Calu3 (cell line): ENCODE measurements around the gene TUBA3D. TPM values are rescaled to one million over a fixed set of nuclear protein-coding genes. Genes with fewer than 3 reads are reported as not detected.
"Not testable (repeated sequence)": the region's sequence is repeated elsewhere in the genome, so short reads cannot be mapped to it uniquely, and the experiment has no call there.

ENCODE experiments used
- BruUV-seq: library from RNA; stranded (reverse); fragments of 400-500 nt; replicated peaks from 2 replicates; lab custom pipeline; 2021; lab: Mats Ljungman, UMichigan
- CTCF ChIA-PET: fragments of 300-600 bp; sonication (Branson Sonifier 250); formaldehyde crosslinking; loops from one replicate; lab custom pipeline; 2022; ENCODE audit warnings: antibody characterized with exemption; lab: Charles Lee
- DNase-seq: peaks from one replicate; pipeline ENCODE4 v3.0.0; 2022
- H3K27ac Mint-ChIP-seq: one replicate; pipeline ENCODE4 v1.8.0; 2022; ENCODE audit warnings: mixed read lengths; ENCODE audit not compliant: unreplicated experiment
- H3K27me3 Mint-ChIP-seq: one replicate; pipeline ENCODE4 v1.8.0; 2022; ENCODE audit warnings: mixed read lengths; ENCODE audit not compliant: unreplicated experiment
- H3K36me3 Mint-ChIP-seq: one replicate; pipeline ENCODE4 v1.8.0; 2022; ENCODE audit warnings: mild to moderate bottlenecking, moderate library complexity, mixed read lengths; ENCODE audit not compliant: insufficient read depth, unreplicated experiment
- H3K4me1 Mint-ChIP-seq: one replicate; pipeline ENCODE4 v1.8.0; 2022; ENCODE audit warnings: mild to moderate bottlenecking, low read depth, mixed read lengths; ENCODE audit not compliant: unreplicated experiment
- H3K4me3 Mint-ChIP-seq: one replicate; pipeline ENCODE4 v1.8.0; 2022; ENCODE audit warnings: mild to moderate bottlenecking, low read depth, moderate library complexity, mixed read lengths; ENCODE audit not compliant: unreplicated experiment
- H3K9me3 Mint-ChIP-seq: one replicate; pipeline ENCODE4 v1.8.0; 2022; ENCODE audit warnings: low read depth, mixed read lengths; ENCODE audit not compliant: unreplicated experiment
- CTCF ChIP-seq: fragments of 200-600 bp; IDR thresholded peaks from one replicate; pipeline ENCODE4 v1.8.0; 2022; ENCODE audit warnings: antibody characterized with exemption; ENCODE audit not compliant: unreplicated experiment
- intact Hi-C: fragments of 100-400 bp; cut with micrococcal nuclease; formaldehyde crosslinking; loops from one replicate; pipeline ENCODE4 v1.10.0; 2022; ENCODE audit not compliant: unreplicated experiment
- total RNA-seq: library from RNA; stranded (reverse); gene quantifications from 2 replicates; pipeline ENCODE4 v1.2.3, GENCODE V29; 2022

Gene TUBA3D
- total RNA-seq, 1 experiment from 2014 or later, result not detected

- peaks cover 44% of the 10 kb centered on the region for H3K36me3 Mint-ChIP-seq
- BruUV-seq, result TSS peak; percentile 56
- peak overlapping the region; percentile 95 for H3K4me3 Mint-ChIP-seq
- no peak for DNase-seq
- H3K9me3 Mint-ChIP-seq, result no peaks in the 10 kb centered on the region
- peak overlapping the region; percentile 94 for H3K27ac Mint-ChIP-seq
- intact Hi-C loops, result loop anchor here (2.0 to 10.0 kb wide), 2 partner anchors 181 to 339 kb away; no protein-coding TSS in a partner anchor
- CTCF ChIA-PET, result interaction anchor here (0.6 to 1.3 kb wide), 7 partner anchors 42 to 953 kb away, joined by 3 to 11 read pairs (median 4); partner anchors contain the start of gene FAM168B
- H3K4me1 Mint-ChIP-seq, result peaks cover 17% of the 10 kb centered on the region
- TF ChIP-seq CTCF, result no peak
- no peaks in the 10 kb centered on the region for H3K27me3 Mint-ChIP-seq
These were observed 17.5 kb downstream of the TUBA3D start for GRCh38 chr2:131493199-131493968.

GRCh38 chr2:131495506-131495905 is 19.6 kb downstream of the TUBA3D start:
- DNase-seq, H3K4me3 Mint-ChIP-seq, CTCF ChIA-PET, H3K9me3 Mint-ChIP-seq, H3K27ac Mint-ChIP-seq, H3K27me3 Mint-ChIP-seq, BruUV-seq: not testable (repeated sequence)
- intact Hi-C loops, result loop anchor here (10.0 kb wide), 1 partner anchor 341 kb away; no protein-coding TSS in a partner anchor
- H3K36me3 Mint-ChIP-seq, result peaks cover 39% of the 10 kb centered on the region
- peaks cover 13% of the 10 kb centered on the region for H3K4me1 Mint-ChIP-seq

- H3K4me3 Mint-ChIP-seq, H3K27ac Mint-ChIP-seq, BruUV-seq, H3K9me3 Mint-ChIP-seq, DNase-seq, CTCF ChIA-PET, H3K4me1 Mint-ChIP-seq, H3K27me3 Mint-ChIP-seq: not testable (repeated sequence)
- intact Hi-C loops, result loop anchor here (10.0 kb wide), 1 partner anchor 344 kb away; no protein-coding TSS in a partner anchor
- peaks cover 25% of the 10 kb centered on the region for H3K36me3 Mint-ChIP-seq
These were observed 22.5 kb downstream of the TUBA3D start for GRCh38 chr2:131498321-131498973.

- H3K27me3 Mint-ChIP-seq, H3K4me1 Mint-ChIP-seq, H3K4me3 Mint-ChIP-seq, intact Hi-C loops, DNase-seq, H3K9me3 Mint-ChIP-seq, CTCF ChIA-PET, H3K27ac Mint-ChIP-seq, BruUV-seq: not testable (repeated sequence)
- H3K36me3 Mint-ChIP-seq, result peaks cover 46% of the 10 kb centered on the region
These were observed 27.7 kb downstream of the TUBA3D start for GRCh38 chr2:131503587-131503986.

- peaks cover 49% of the 10 kb centered on the region for H3K36me3 Mint-ChIP-seq
- H3K27ac Mint-ChIP-seq, DNase-seq, CTCF ChIA-PET, H3K9me3 Mint-ChIP-seq, H3K27me3 Mint-ChIP-seq, intact Hi-C loops, BruUV-seq, H3K4me1 Mint-ChIP-seq, H3K4me3 Mint-ChIP-seq: not testable (repeated sequence)
These were observed 28.3 kb downstream of the TUBA3D start for GRCh38 chr2:131504082-131504750.

- no TSS peak for BruUV-seq
- no peak overlapping the region for H3K27ac Mint-ChIP-seq
- H3K9me3 Mint-ChIP-seq, result no peaks in the 10 kb centered on the region
- DNase-seq, result no peak
- H3K36me3 Mint-ChIP-seq, result peaks cover 44% of the 10 kb centered on the region
- CTCF ChIA-PET, result no interaction called here
- intact Hi-C loops, result no loop called here
- no peaks in the 10 kb centered on the region for H3K27me3 Mint-ChIP-seq
- TF ChIP-seq CTCF, result no peak
- no peaks in the 10 kb centered on the region for H3K4me1 Mint-ChIP-seq
- H3K4me3 Mint-ChIP-seq, result no peak overlapping the region
These were observed 33.7 kb downstream of the TUBA3D start for GRCh38 chr2:131509615-131510014.

- BruUV-seq, H3K9me3 Mint-ChIP-seq, H3K4me1 Mint-ChIP-seq, H3K27ac Mint-ChIP-seq, DNase-seq, CTCF ChIA-PET, intact Hi-C loops, H3K27me3 Mint-ChIP-seq, H3K4me3 Mint-ChIP-seq: not testable (repeated sequence)
- H3K36me3 Mint-ChIP-seq, result peaks cover 33% of the 10 kb centered on the region
These were observed 35.5 kb downstream of the TUBA3D start for GRCh38 chr2:131511291-131511968.
